CD4-positive, alpha-beta memory T cell (primary cell): ENCODE measurements around the gene MAPKBP1. TPM values are rescaled to one million over a fixed set of nuclear protein-coding genes. Genes with fewer than 3 reads are reported as not detected.
A peak's percentile ranks its signal among the peaks of the same experiment; 100 is the strongest.

ENCODE experiments used
- CTCF ChIA-PET: fragments of 350-600 bp; sonication (Branson Sonifier 250); formaldehyde crosslinking; loops from one replicate; lab custom pipeline; 2021; ENCODE audit warnings: inconsistent platforms; ENCODE audit not compliant: partially characterized antibody; lab: Charles Lee
- POLR2A ChIA-PET: fragments of 350-600 bp; sonication (Branson Sonifier 250); formaldehyde crosslinking; loops from one replicate; lab custom pipeline; 2021; ENCODE audit not compliant: partially characterized antibody; lab: Charles Lee
- DNase-seq, 5 donors: peaks; one replicate each; pipeline versions ENCODE4 v3.0.0 to v3.0.0-alpha.2; 2020 to 2022; ENCODE audit warnings: mixed read lengths in 1 of 5
- H3K27ac ChIP-seq: one replicate; pipeline ENCODE4 v1.7.0; 2013; ENCODE audit warnings: low read depth, low read length
- H3K27me3 ChIP-seq: 2 replicates; pipeline ENCODE4 v1.7.0; 2013; ENCODE audit warnings: mild to moderate bottlenecking, low read length, moderate library complexity; ENCODE audit not compliant: insufficient read depth
- H3K36me3 ChIP-seq: 2 replicates; pipeline ENCODE4 v1.7.0; 2013; ENCODE audit warnings: mild to moderate bottlenecking, low read length, moderate library complexity; ENCODE audit not compliant: insufficient read depth
- H3K4me1 ChIP-seq: 2 replicates; pipeline ENCODE4 v1.7.0; 2013; ENCODE audit warnings: mild to moderate bottlenecking, low read length, moderate library complexity; ENCODE audit not compliant: insufficient read depth
- H3K4me3 ChIP-seq, 2 donors: one replicate each; pipeline ENCODE4 v1.7.0; 2013; ENCODE audit warnings: low read length in 2 of 2, mild to moderate bottlenecking in 1 of 2
- H3K9me3 ChIP-seq, 2 donors: one replicate each; pipeline ENCODE4 v1.7.0; 2013; ENCODE audit warnings: low read length in 2 of 2, control low read depth in 1 of 2; ENCODE audit not compliant: control insufficient read depth in 1 of 2
- H3K27ac Mint-ChIP-seq, 7 donors: one replicate each; pipeline ENCODE4 v1.8.0; 2020 to 2021; ENCODE audit warnings: mixed read lengths in 7 of 7, mild to moderate bottlenecking in 6 of 7, inconsistent platforms in 3 of 7, moderate library complexity in 3 of 7
- H3K27me3 Mint-ChIP-seq, 2 donors: one replicate each; pipeline ENCODE4 v1.8.0; 2020 to 2021; ENCODE audit warnings: mixed read lengths in 2 of 2
- H3K36me3 Mint-ChIP-seq, 2 donors: one replicate each; pipeline ENCODE4 v1.8.0; 2020 to 2021; ENCODE audit warnings: mixed read lengths in 2 of 2, inconsistent platforms in 1 of 2, mild to moderate bottlenecking in 1 of 2
- H3K4me1 Mint-ChIP-seq, 4 donors: one replicate each; pipeline ENCODE4 v1.8.0; 2020 to 2021; ENCODE audit warnings: mixed read lengths in 4 of 4, mild to moderate bottlenecking in 1 of 4
- H3K4me3 Mint-ChIP-seq, 8 donors: one replicate each; pipeline ENCODE4 v1.8.0; 2020 to 2021; ENCODE audit warnings: mixed read lengths in 8 of 8, mild to moderate bottlenecking in 7 of 8, moderate library complexity in 6 of 8, inconsistent platforms in 3 of 8
- H3K9me3 Mint-ChIP-seq, 8 donors: one replicate each; pipeline ENCODE4 v1.8.0; 2020 to 2021; ENCODE audit warnings: mixed read lengths in 8 of 8, mild to moderate bottlenecking in 5 of 8, inconsistent platforms in 3 of 8, moderate library complexity in 1 of 8
- intact Hi-C: fragments of 100-400 bp; cut with micrococcal nuclease; formaldehyde crosslinking; loops from one replicate; pipeline ENCODE4 v1.15.1; 2023
- polyA plus RNA-seq, 2 donors: library from polyadenylated mRNA; unstranded; fragments of 300-500 nt; fragmentation: Illumina TruSeq; gene quantifications; one replicate each; pipeline ENCODE4 v1.2.3, GENCODE V29; 2021
- total RNA-seq, 2 experiments: library from RNA; stranded (reverse); gene quantifications; one replicate each; pipeline ENCODE4 v1.2.3, GENCODE V29; 2021

Gene MAPKBP1
- total and polyA plus RNA-seq, 4 experiments from 2014 or later: 0.87 to 42.6 (median 21.7) TPM

DNA sequence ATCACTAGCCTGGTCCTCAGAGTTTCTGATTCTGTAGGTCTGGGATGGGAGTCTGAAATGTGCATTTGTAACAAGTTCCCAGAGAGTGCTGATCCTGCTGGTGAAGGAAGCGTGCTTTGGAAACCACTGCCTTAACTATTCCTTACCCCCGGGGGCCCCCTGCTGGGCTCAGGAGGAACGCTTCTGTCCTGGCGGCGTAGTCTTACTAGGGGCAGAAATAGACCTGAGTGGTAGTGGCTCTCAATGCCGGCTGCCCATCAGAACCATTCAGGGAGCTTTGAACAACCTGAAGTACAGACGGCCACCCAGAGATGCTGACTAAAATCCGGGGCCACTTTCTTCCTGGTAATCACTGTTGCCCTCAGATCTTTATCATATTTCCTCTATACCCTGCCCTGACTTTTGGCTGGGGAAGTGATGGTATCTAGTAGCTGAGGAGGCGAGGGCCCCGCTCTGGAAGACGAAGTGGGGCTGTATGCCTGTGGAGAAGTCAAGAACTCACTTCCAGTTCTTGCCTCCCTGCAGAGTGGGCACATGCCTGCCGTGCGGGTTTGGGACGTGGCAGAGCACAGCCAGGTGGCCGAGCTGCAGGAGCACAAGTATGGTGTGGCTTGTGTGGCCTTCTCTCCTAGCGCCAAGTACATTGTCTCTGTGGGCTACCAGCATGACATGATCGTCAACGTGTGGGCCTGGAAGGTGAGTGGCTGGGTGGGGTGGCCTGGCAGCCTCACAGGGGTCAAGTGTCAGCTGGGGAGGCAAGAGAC, 37.3 kb downstream of the MAPKBP1 start:
- no peaks in the 10 kb centered on the region for H3K27me3 ChIP-seq
- no peak overlapping the region for H3K27ac ChIP-seq
- H3K36me3 ChIP-seq: peaks cover 7% of the 10 kb centered on the region
- Mint-ChIP-seq H3K27ac (peak overlapping the region in 4 of 7 donors; percentile 29 to 57 (median 37)), H3K9me3 (no peaks in the 10 kb centered on the region), H3K27me3 (no peaks in the 10 kb centered on the region), H3K4me3 (peak overlapping the region in 1 of 8 donors; percentile 1), H3K4me1 (peaks cover 7 to 21% (median 13%) of the 10 kb centered on the region in 4 donors), H3K36me3 (peaks cover 25 to 36% of the 10 kb centered on the region in 2 donors)
- H3K9me3 ChIP-seq: no peaks in the 10 kb centered on the region
- intact Hi-C loops: loop anchor here (1.0 kb wide), 6 partner anchors 37 to 345 kb away; partner anchors contain the start of gene MAPKBP1
- CTCF ChIA-PET: interaction anchor here (0.6 to 10.2 kb wide), 41 partner anchors 8 to 346 kb away, joined by 3 to 327 read pairs (median 4); partner anchors contain the start of genes EHD4, MAPKBP1 and RPAP1
- peak; percentile 68 to 75 (median 70) for DNase-seq
- H3K4me3 ChIP-seq: no peak overlapping the region
- peaks cover 12% of the 10 kb centered on the region for H3K4me1 ChIP-seq
- POLR2A ChIA-PET: interaction anchor here (0.8 to 6.1 kb wide), 6 partner anchors 38 to 125 kb away, joined by 3 to 56 read pairs (median 4); partner anchors contain the start of gene MAPKBP1

DNA sequence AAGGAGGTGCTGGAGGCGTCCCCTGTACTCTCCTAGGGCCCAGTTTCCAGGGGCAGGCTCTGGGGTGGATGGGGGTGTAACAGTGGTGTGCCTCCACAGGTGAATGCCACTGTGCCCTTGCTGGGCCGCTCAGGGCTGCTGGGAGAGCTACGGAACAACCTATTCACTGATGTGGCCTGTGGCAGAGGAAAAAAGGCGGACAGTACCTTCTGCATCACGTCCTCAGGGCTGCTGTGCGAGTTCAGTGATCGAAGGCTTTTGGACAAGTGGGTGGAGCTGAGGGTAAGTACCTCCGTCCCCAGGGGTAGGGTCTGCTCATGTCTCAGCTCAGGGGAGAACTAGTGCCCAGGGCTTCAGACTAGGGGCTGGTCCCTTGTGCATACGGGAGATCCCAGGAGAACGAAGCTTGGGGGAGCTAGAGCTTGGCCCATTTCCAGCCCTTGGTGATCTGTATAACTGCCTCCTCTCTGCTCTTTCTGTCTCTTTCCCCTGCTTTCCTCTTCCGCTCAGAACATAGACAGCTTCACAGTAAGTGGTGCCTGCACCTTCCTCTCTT, 38.6 kb downstream of the MAPKBP1 start:
- Histone ChIP-seq H3K27ac (no peak overlapping the region), H3K9me3 (no peaks in the 10 kb centered on the region), H3K36me3 (peaks cover 19% of the 10 kb centered on the region), H3K27me3 (no peaks in the 10 kb centered on the region), H3K4me1 (peaks cover 12% of the 10 kb centered on the region), H3K4me3 (no peak overlapping the region)
- no peak overlapping the region for H3K4me3 Mint-ChIP-seq
- ChIA-PET POLR2A (interaction anchor here (0.6 to 6.1 kb wide), 2 partner anchors 36 to 40 kb away, joined by 4 to 56 read pairs; partner anchors contain the start of gene MAPKBP1), CTCF (interaction anchor here (1.0 to 10.2 kb wide), 14 partner anchors 11 to 347 kb away, joined by 3 to 327 read pairs (median 10); partner anchors contain the start of genes MAPKBP1 and RPAP1)
- H3K27me3 Mint-ChIP-seq: no peaks in the 10 kb centered on the region
- H3K4me1 Mint-ChIP-seq: peaks cover 7 to 21% (median 13%) of the 10 kb centered on the region in 4 donors
- H3K27ac Mint-ChIP-seq: peak overlapping the region in 1 of 7 donors; percentile 83
- no peak for DNase-seq
- intact Hi-C loops: no loop called here
- peaks cover 36 to 42% of the 10 kb centered on the region in 2 donors for H3K36me3 Mint-ChIP-seq
- no peaks in the 10 kb centered on the region for H3K9me3 Mint-ChIP-seq

DNA sequence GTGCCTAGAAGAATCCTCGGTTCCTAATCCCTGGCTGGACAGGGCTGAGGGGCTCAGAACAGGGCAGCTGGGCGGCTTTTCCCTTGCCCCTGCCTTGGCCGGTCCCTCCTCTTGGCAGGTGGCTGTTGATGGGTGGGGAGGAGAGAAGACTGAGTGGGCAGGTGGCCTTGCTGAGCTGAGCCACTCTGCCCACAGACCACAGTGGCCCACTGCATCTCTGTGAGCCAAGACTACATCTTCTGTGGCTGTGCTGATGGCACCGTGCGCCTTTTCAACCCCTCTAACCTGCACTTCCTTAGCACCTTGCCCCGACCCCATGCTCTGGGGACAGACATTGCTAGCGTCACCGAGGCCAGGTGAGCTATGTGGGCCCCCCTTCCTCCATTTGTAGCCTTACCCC, 39.1 kb downstream of the MAPKBP1 start:
- H3K27ac Mint-ChIP-seq: no peak overlapping the region

DNA sequence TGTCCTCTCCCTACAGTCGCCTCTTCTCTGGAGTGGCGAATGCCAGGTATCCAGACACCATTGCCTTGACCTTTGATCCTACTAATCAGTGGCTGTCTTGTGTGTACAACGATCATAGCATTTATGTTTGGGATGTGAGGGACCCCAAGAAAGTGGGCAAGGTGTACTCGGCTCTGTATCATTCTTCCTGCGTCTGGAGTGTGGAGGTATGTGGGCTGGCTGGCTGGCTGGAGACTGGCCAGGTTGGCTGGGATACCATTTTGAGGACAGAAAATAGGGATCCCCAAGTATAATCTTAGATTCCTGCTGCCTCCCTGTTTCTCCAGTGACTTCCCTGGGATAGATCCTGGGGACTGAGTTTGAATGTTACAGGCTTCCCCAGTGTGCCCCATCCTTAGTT, 40.2 kb downstream of the MAPKBP1 start:
- Histone ChIP-seq H3K36me3 (peaks cover 28% of the 10 kb centered on the region), H3K4me1 (peaks cover 12% of the 10 kb centered on the region), H3K27ac (no peak overlapping the region), H3K27me3 (no peaks in the 10 kb centered on the region), H3K9me3 (no peaks in the 10 kb centered on the region), H3K4me3 (no peak overlapping the region)
- DNase-seq: no peak
- Mint-ChIP-seq H3K27me3 (no peaks in the 10 kb centered on the region), H3K4me3 (no peak overlapping the region), H3K9me3 (no peaks in the 10 kb centered on the region), H3K27ac (no peak overlapping the region), H3K4me1 (peaks cover 7 to 21% (median 13%) of the 10 kb centered on the region in 4 donors), H3K36me3 (peaks cover 44 to 56% of the 10 kb centered on the region in 2 donors)
- ChIA-PET POLR2A (interaction anchor here (6.1 kb wide), 1 partner anchor 41 kb away, joined by 56 read pairs; the partner anchor contains the start of gene MAPKBP1), CTCF (interaction anchor here (1.0 to 10.2 kb wide), 3 partner anchors 11 to 117 kb away, joined by 3 to 327 read pairs (median 4); partner anchors contain the start of gene MAPKBP1)
- intact Hi-C loops: no loop called here

More for the DNA sequence above, 39.1 kb downstream of the MAPKBP1 start:
- no peaks in the 10 kb centered on the region for H3K9me3 Mint-ChIP-seq
- H3K4me1 ChIP-seq: peaks cover 12% of the 10 kb centered on the region
- intact Hi-C loops: no loop called here
- no peaks in the 10 kb centered on the region for H3K9me3 ChIP-seq
- no peak overlapping the region for H3K4me3 ChIP-seq
- H3K36me3 Mint-ChIP-seq: peaks cover 41 to 47% of the 10 kb centered on the region in 2 donors
- H3K36me3 ChIP-seq: peaks cover 24% of the 10 kb centered on the region
- no peaks in the 10 kb centered on the region for H3K27me3 ChIP-seq
- ChIA-PET CTCF (interaction anchor here (1.1 to 10.2 kb wide), 8 partner anchors 10 to 347 kb away, joined by 4 to 327 read pairs (median 10); partner anchors contain the start of genes MAPKBP1 and RPAP1), POLR2A (interaction anchor here (6.1 kb wide), 1 partner anchor 40 kb away, joined by 56 read pairs; the partner anchor contains the start of gene MAPKBP1)
- H3K4me3 Mint-ChIP-seq: no peak overlapping the region
- DNase-seq: no peak
- H3K27me3 Mint-ChIP-seq: no peaks in the 10 kb centered on the region
- peaks cover 7 to 21% (median 13%) of the 10 kb centered on the region in 4 donors for H3K4me1 Mint-ChIP-seq
- H3K27ac ChIP-seq: no peak overlapping the region

DNA sequence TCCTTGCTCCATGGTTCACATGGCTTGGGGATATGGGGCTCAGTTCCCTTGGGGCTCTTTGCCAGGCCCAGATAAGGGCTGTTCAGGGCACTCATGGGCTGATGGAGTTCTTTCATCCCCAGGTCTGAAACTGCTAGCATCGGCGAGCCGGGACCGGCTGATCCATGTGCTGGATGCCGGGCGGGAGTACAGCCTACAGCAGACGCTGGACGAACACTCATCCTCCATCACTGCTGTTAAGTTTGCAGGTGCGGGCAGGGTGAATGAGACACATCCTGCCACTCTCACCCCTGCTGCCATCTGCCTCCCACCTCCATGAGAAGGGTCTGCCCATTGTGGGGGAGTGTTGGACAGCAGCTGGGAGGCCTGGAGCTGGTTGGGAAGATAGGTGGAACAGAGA, 42.5 kb downstream of the MAPKBP1 start:
- peaks cover 38% of the 10 kb centered on the region for H3K36me3 ChIP-seq
- Mint-ChIP-seq H3K9me3 (no peaks in the 10 kb centered on the region), H3K36me3 (peaks cover 44 to 70% of the 10 kb centered on the region in 2 donors), H3K4me1 (peaks cover 0 to 6% (median 2%) of the 10 kb centered on the region in 4 donors), H3K27ac (no peak overlapping the region), H3K4me3 (no peak overlapping the region), H3K27me3 (no peaks in the 10 kb centered on the region)
- H3K27me3 ChIP-seq: no peaks in the 10 kb centered on the region
- ChIA-PET POLR2A (no interaction called here), CTCF (interaction anchor here (1.1 to 1.3 kb wide), 2 partner anchors 16 to 44 kb away, joined by 3 to 6 read pairs; no protein-coding TSS in a partner anchor)
- DNase-seq: no peak
- intact Hi-C loops: no loop called here
- no peak overlapping the region for H3K27ac ChIP-seq
- no peak overlapping the region for H3K4me3 ChIP-seq
- H3K9me3 ChIP-seq: no peaks in the 10 kb centered on the region
- H3K4me1 ChIP-seq: peaks cover under 1% of the 10 kb centered on the region

DNA sequence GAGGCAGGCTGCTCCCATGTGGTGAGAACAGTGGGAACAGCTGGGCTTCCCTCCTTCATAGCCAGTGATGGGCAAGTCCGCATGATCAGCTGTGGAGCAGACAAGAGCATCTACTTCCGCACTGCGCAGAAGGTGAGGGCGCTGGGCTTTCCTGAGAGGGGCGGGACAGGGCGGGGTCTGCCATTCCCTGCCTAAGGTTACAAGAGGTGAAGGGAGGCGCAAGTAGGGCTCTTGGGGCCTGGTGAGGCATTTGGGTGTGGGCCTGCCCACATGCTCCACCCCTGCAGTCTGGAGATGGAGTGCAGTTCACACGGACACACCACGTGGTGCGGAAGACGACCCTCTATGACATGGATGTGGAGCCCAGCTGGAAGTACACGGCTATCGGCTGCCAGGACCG, 43.0 kb downstream of the MAPKBP1 start:
- ChIA-PET POLR2A (no interaction called here), CTCF (interaction anchor here (1.1 to 1.3 kb wide), 3 partner anchors 15 to 44 kb away, joined by 3 to 6 read pairs (median 5); partner anchors contain the start of gene MAPKBP1)
- Histone ChIP-seq H3K9me3 (no peaks in the 10 kb centered on the region), H3K27me3 (no peaks in the 10 kb centered on the region), H3K4me1 (no peaks in the 10 kb centered on the region), H3K27ac (no peak overlapping the region), H3K4me3 (no peak overlapping the region), H3K36me3 (peaks cover 38% of the 10 kb centered on the region)
- H3K4me1 Mint-ChIP-seq: peaks cover 0 to 2% (median 0%) of the 10 kb centered on the region in 4 donors
- peaks cover 44 to 68% of the 10 kb centered on the region in 2 donors for H3K36me3 Mint-ChIP-seq
- H3K9me3 Mint-ChIP-seq: no peaks in the 10 kb centered on the region
- DNase-seq: no peak
- intact Hi-C loops: no loop called here
- H3K27ac Mint-ChIP-seq: peak overlapping the region in 1 of 7 donors; percentile 52
- no peaks in the 10 kb centered on the region for H3K27me3 Mint-ChIP-seq
- no peak overlapping the region for H3K4me3 Mint-ChIP-seq
